SK-N-SH (cell line): Measurements from ENCODE around the gene FYB2. TPM values are rescaled to one million over a fixed set of nuclear protein-coding genes. Genes with fewer than 3 reads are reported as not detected.

Experiments used
- CTCF ChIA-PET: fragments of 300-600, 350-600 bp; formaldehyde crosslinking; extraction: SDS; loops from one replicate; lab custom pipeline; 2021; lab: Yijun Ruan, JAX
- POLR2A ChIA-PET: fragments of 350-600 bp; sonication (Branson Sonifier 250); formaldehyde crosslinking; extraction: SDS; loops from one replicate; lab custom pipeline; 2020; ENCODE audit warnings: antibody characterized with exemption, inconsistent platforms; lab: Yijun Ruan, JAX
- DNase-seq: peaks from one replicate; pipeline ENCODE4 v3.0.0; 2012
- H2AFZ ChIP-seq: fragments of 200-600 bp; sonication (generic); 2 replicates; pipeline ENCODE4 v1.8.1; 2016; ENCODE audit warnings: antibody characterized with exemption, mild to moderate bottlenecking, low read depth
- H3F3A ChIP-seq: fragments of 200-600 bp; sonication (generic); replicated peaks from 2 replicates; pipeline ENCODE3; 2016; ENCODE audit warnings: antibody characterized with exemption, mild to moderate bottlenecking; ENCODE audit not compliant: insufficient read depth
- H3K27ac ChIP-seq, 2 experiments: fragments of 200-500 bp in 1 of 2; fragments of 200-600 bp in 1 of 2; sonication (Bioruptor generic) in 1 of 2; sonication (generic), shearing (Covaris generic) in 1 of 2; 2 replicates each; pipeline versions ENCODE4 v1.5.1 to v1.6.1; 2014 to 2016; ENCODE audit warnings: low read depth in 2 of 2, inconsistent platforms in 1 of 2, low read length in 1 of 2, mild to moderate bottlenecking in 1 of 2, mixed read lengths in 1 of 2
- H3K27me3 ChIP-seq: fragments of 200-600 bp; sonication (generic), shearing (Covaris generic); 2 replicates; pipeline ENCODE4 v1.6.1; 2016; ENCODE audit warnings: mixed run types; ENCODE audit not compliant: insufficient read depth
- H3K36me3 ChIP-seq, 2 experiments: fragments of 200-500 bp in 1 of 2; fragments of 200-600 bp in 1 of 2; sonication (Bioruptor generic) in 1 of 2; sonication (generic) in 1 of 2; replicated peaks in 1 of 2; 2 replicates each; pipeline versions ENCODE3 to v1.5.1; 2014 to 2016; ENCODE audit warnings: low read length in 1 of 2, mild to moderate bottlenecking in 1 of 2; ENCODE audit not compliant: insufficient read depth in 2 of 2, control insufficient read depth in 1 of 2
- H3K4me1 ChIP-seq, 2 experiments: fragments of 200-500 bp in 1 of 2; fragments of 200-600 bp in 1 of 2; sonication (Bioruptor generic) in 1 of 2; sonication (generic), shearing (Covaris generic) in 1 of 2; 2 replicates each; pipeline versions ENCODE4 v1.5.1 to v1.6.1; 2014 to 2016; ENCODE audit warnings: low read depth in 1 of 2, low read length in 1 of 2, mixed run types in 1 of 2; ENCODE audit not compliant: insufficient read depth in 2 of 2, control insufficient read depth in 1 of 2
- H3K4me2 ChIP-seq: fragments of 200-600 bp; sonication (generic), shearing (Covaris generic); 2 replicates; pipeline ENCODE4 v1.6.1; 2017; ENCODE audit warnings: mixed run types
- H3K4me3 ChIP-seq, 2 experiments: fragments of 200-500 bp in 1 of 2; fragments of 200-600 bp in 1 of 2; sonication (Bioruptor generic) in 1 of 2; sonication (generic), shearing (Covaris generic) in 1 of 2; 2 replicates each; pipeline versions ENCODE4 v1.5.1 to v1.8.1; 2014 to 2016; ENCODE audit warnings: low read depth in 2 of 2, inconsistent platforms in 1 of 2, low read length in 1 of 2, mild to moderate bottlenecking in 1 of 2, mixed read lengths in 1 of 2, moderate library complexity in 1 of 2
- H3K79me2 ChIP-seq: fragments of 200-600 bp; sonication (generic); 2 replicates; pipeline ENCODE4 v1.8.1; 2017; ENCODE audit warnings: mild to moderate bottlenecking; ENCODE audit not compliant: insufficient read depth
- H3K9ac ChIP-seq: fragments of 200-600 bp; sonication (generic); 2 replicates; pipeline ENCODE4 v1.6.1; 2017; ENCODE audit warnings: mixed run types
- H3K9me2 ChIP-seq: fragments of 200-600 bp; sonication (generic); 2 replicates; pipeline ENCODE4 v1.6.1; 2017; ENCODE audit warnings: mixed run types
- H3K9me3 ChIP-seq: fragments of 200-600 bp; sonication (generic); 2 replicates; pipeline ENCODE4 v1.6.1; 2017; ENCODE audit warnings: mixed run types, mild to moderate bottlenecking, moderate library complexity
- H4K20me1 ChIP-seq: fragments of 200-600 bp; sonication (generic); 2 replicates; pipeline ENCODE4 v1.6.1; 2017; ENCODE audit warnings: mild to moderate bottlenecking, mixed run types; ENCODE audit not compliant: insufficient read depth
- CHD2 ChIP-seq: fragments of 150-350 bp; IDR thresholded peaks from 2 replicates; pipeline ENCODE4 v1.6.1; 2018; ENCODE audit warnings: low read length; ENCODE audit not compliant: partially characterized antibody
- ELF1 ChIP-seq: IDR thresholded peaks from 2 replicates; pipeline ENCODE4 v1.4.0; 2012
- EP300 ChIP-seq, 2 experiments: IDR thresholded peaks; 2 replicates each; pipeline versions ENCODE4 v1.4.0 to v1.6.1; 2012; ENCODE audit warnings: borderline replicate concordance in 1 of 2, low read depth in 1 of 2, low read length in 1 of 2
- EZH2phosphoT487 ChIP-seq: fragments of 200-600 bp; sonication (generic); IDR thresholded peaks from 2 replicates; pipeline ENCODE4 v1.6.1; 2017; ENCODE audit warnings: low read depth, mixed run types, mild to moderate bottlenecking, antibody characterized with exemption, moderate library complexity, borderline replicate concordance
- FOSL2 ChIP-seq: IDR thresholded peaks from 2 replicates; pipeline ENCODE4 v1.4.0; 2012; ENCODE audit warnings: low read depth, mild to moderate bottlenecking, moderate library complexity, borderline replicate concordance
- FOXJ3 ChIP-seq: sonication (generic); formaldehyde crosslinking; IDR thresholded peaks from 2 replicates; pipeline ENCODE4 v1.5.1; 2020; ENCODE audit warnings: mild to moderate bottlenecking, missing genetic modification reagents
- FOXM1 ChIP-seq: IDR thresholded peaks from 2 replicates; pipeline ENCODE4 v1.4.0; 2012; ENCODE audit warnings: low read depth, mild to moderate bottlenecking
- GABPA ChIP-seq: IDR thresholded peaks from 2 replicates; pipeline ENCODE4 v1.4.0; 2012; ENCODE audit warnings: low read depth, mild to moderate bottlenecking
- GATA2 ChIP-seq: sonication (generic); formaldehyde crosslinking; IDR thresholded peaks from 2 replicates; pipeline ENCODE4 v1.5.0; 2020; ENCODE audit warnings: mild to moderate bottlenecking, missing genetic modification reagents
- IRF3 ChIP-seq: fragments of 150-350 bp; IDR thresholded peaks from 2 replicates; pipeline ENCODE4 v1.6.1; 2016; ENCODE audit warnings: mild to moderate bottlenecking, low read depth, low read length
- JUND ChIP-seq: IDR thresholded peaks from 2 replicates; pipeline ENCODE4 v1.4.0; 2012
- MAX ChIP-seq: IDR thresholded peaks from 2 replicates; pipeline ENCODE4 v1.4.0; 2012; ENCODE audit warnings: low read depth
- MEF2A ChIP-seq: IDR thresholded peaks from 2 replicates; pipeline ENCODE4 v1.4.0; 2012; ENCODE audit warnings: low read depth, borderline replicate concordance
- MXI1 ChIP-seq: IDR thresholded peaks from 2 replicates; pipeline ENCODE4 v1.6.1; 2012; ENCODE audit warnings: mild to moderate bottlenecking, low read depth, low read length, improper control_type of control experiment
- NFIC ChIP-seq: IDR thresholded peaks from 2 replicates; pipeline ENCODE4 v1.4.0; 2012; ENCODE audit warnings: borderline replicate concordance
- NRF1 ChIP-seq: IDR thresholded peaks from 2 replicates; pipeline ENCODE4 v1.6.1; 2012; ENCODE audit warnings: low read depth, mild to moderate bottlenecking, low read length
- PBX3 ChIP-seq: IDR thresholded peaks from 2 replicates; pipeline ENCODE4; 2012
- POLR2AphosphoS5 ChIP-seq: IDR thresholded peaks from 2 replicates; pipeline ENCODE4 v1.6.1; 2012; ENCODE audit warnings: low read depth, low read length
- RAD21 ChIP-seq: IDR thresholded peaks from 2 replicates; pipeline ENCODE4 v1.6.1; 2012; ENCODE audit warnings: mild to moderate bottlenecking, low read length
- RCOR1 ChIP-seq: fragments of 150-350 bp; IDR thresholded peaks from 2 replicates; pipeline ENCODE4 v1.6.1; 2017; ENCODE audit warnings: antibody characterized with exemption, low read length
- RFX5 ChIP-seq: IDR thresholded peaks from 2 replicates; pipeline ENCODE4 v1.6.1; 2012; ENCODE audit warnings: mild to moderate bottlenecking, improper control_type of control experiment, low read length
- RXRA ChIP-seq: IDR thresholded peaks from 2 replicates; pipeline ENCODE4 v1.4.0; 2012; ENCODE audit warnings: low read depth, mild to moderate bottlenecking, borderline replicate concordance
- SIN3A ChIP-seq: IDR thresholded peaks from 2 replicates; pipeline ENCODE4 v1.6.1; 2012; ENCODE audit warnings: low read depth, mild to moderate bottlenecking, low read length, moderate library complexity, borderline replicate concordance
- SMC3 ChIP-seq: IDR thresholded peaks from 2 replicates; pipeline ENCODE4 v1.6.1; 2012; ENCODE audit warnings: low read depth, low read length, improper control_type of control experiment
- TAF1 ChIP-seq: IDR thresholded peaks from 2 replicates; pipeline ENCODE4 v1.6.1; 2012; ENCODE audit warnings: low read depth, mild to moderate bottlenecking, low read length, moderate library complexity, borderline replicate concordance
- TCF12 ChIP-seq: IDR thresholded peaks from 2 replicates; pipeline ENCODE4 v1.4.0; 2012
- TEAD4 ChIP-seq: IDR thresholded peaks from 2 replicates; pipeline ENCODE4 v1.4.0; 2012; ENCODE audit warnings: mild to moderate bottlenecking, borderline replicate concordance; ENCODE audit not compliant: insufficient read depth
- USF1 ChIP-seq: IDR thresholded peaks from 2 replicates; pipeline ENCODE4 v1.4.0; 2012; ENCODE audit warnings: low read depth, borderline replicate concordance
- USF2 ChIP-seq: fragments of 150-350 bp; IDR thresholded peaks from 2 replicates; pipeline ENCODE4 v1.6.1; 2017; ENCODE audit warnings: antibody characterized with exemption, low read length, low read depth, borderline replicate concordance
- YY1 ChIP-seq: IDR thresholded peaks from 2 replicates; pipeline ENCODE4 v1.4.0; 2012; ENCODE audit warnings: low read depth, mild to moderate bottlenecking
- ZBTB33 ChIP-seq: IDR thresholded peaks from 2 replicates; pipeline ENCODE4 v1.4.0; 2012; ENCODE audit warnings: low read depth, borderline replicate concordance
- polyA plus RNA-seq, 3 experiments: library from polyadenylated mRNA; depleted of rRNA; stranded (reverse); fragments of >200 nt; gene quantifications; 2 replicates each; pipeline ENCODE4 v1.2.3, GENCODE V29; 2012

Gene FYB2
- polyA plus RNA-seq, 1 of the 3 experiments (the other 2 are of a cell fraction), result not detected

- H2AFZ ChIP-seq, result no peak overlapping the region; the same call in 1 of the 2 replicates
- H3K36me3 ChIP-seq, result peaks cover 5 to 19% of the 10 kb centered on the region in 2 experiments
- no peaks in the 10 kb centered on the region for H3K79me2 ChIP-seq
- H3F3A ChIP-seq, result peaks cover 9% of the 10 kb centered on the region
- no peaks in the 10 kb centered on the region for H3K27me3 ChIP-seq
- H3K4me1 ChIP-seq, result peaks cover 0 to 17% of the 10 kb centered on the region in 2 experiments; a peak in 3 of 4 replicates
- ChIA-PET CTCF (interaction anchor here (1.2 to 3.2 kb wide), 5 partner anchors 7 to 110 kb away, joined by 4 to 26 read pairs (median 12); no protein-coding TSS in a partner anchor), POLR2A (no interaction called here)
- H3K27ac ChIP-seq, result peak overlapping the region in 1 of 2 experiments; percentile 57; a peak in 2 of 4 replicates
- no peaks in the 10 kb centered on the region for H4K20me1 ChIP-seq
- no peak overlapping the region for H3K4me3 ChIP-seq
- H3K4me2 ChIP-seq, result no peak overlapping the region
- H3K9me2 ChIP-seq, result no peaks in the 10 kb centered on the region
- H3K9me3 ChIP-seq, result no peaks in the 10 kb centered on the region
- no peak for DNase-seq
- no peak overlapping the region for H3K9ac ChIP-seq
- no peak for TF ChIP-seq RFX5
- no peak for TF ChIP-seq TAF1
- TF ChIP-seq TCF12, result peak; percentile 67
- no peak for TF ChIP-seq RAD21
- no peak for TF ChIP-seq SMC3
- TF ChIP-seq MEF2A, result no peak
- no peak for TF ChIP-seq MXI1
- TF ChIP-seq PBX3, result peak; percentile 96
- no peak; the same call in 1 of the 2 replicates for TF ChIP-seq NFIC
- no peak for TF ChIP-seq USF1
- peak; percentile 97 for TF ChIP-seq FOSL2
- TF ChIP-seq FOXJ3 (CRISPR knock-in tag), result no peak
- no peak for TF ChIP-seq FOXM1
- no peak for TF ChIP-seq USF2
- TF ChIP-seq EP300 (IDR thresholded peaks at IDR 0.05; ENCODE audit: borderline replicate concordance in 1 of 2, low read depth in 1 of 2, low read length in 1 of 2), result peak in 1 of 2 experiments; percentile 52; a peak in 2 of 4 replicates
- no peak for TF ChIP-seq MAX
- TF ChIP-seq JUND, result peak; percentile 95
- TF ChIP-seq RCOR1, result no peak
- no peak for TF ChIP-seq RXRA
- no peak for TF ChIP-seq IRF3
- TF ChIP-seq GABPA, result no peak
- TF ChIP-seq POLR2AphosphoS5, result peak; percentile 59; the same call in 1 of the 2 replicates
- TF ChIP-seq YY1, result no peak
- TF ChIP-seq GATA2 (CRISPR knock-in tag), result no peak
- TF ChIP-seq NRF1, result no peak
- no peak for TF ChIP-seq ZBTB33
- TF ChIP-seq EZH2phosphoT487, result no peak
- peak; percentile 34; the same call in 1 of the 2 replicates for TF ChIP-seq TEAD4
- TF ChIP-seq ELF1, result no peak
- no peak for TF ChIP-seq CHD2
- TF ChIP-seq SIN3A, result no peak
Observed at GRCh38 chr1:56710646-56711045, 108.6 kb downstream of the FYB2 start.
